ENCODE results near the gene CDH4. TPM values are rescaled to one million over a fixed set of nuclear protein-coding genes. Genes with fewer than 3 reads are reported as not detected.

Gene CDH4
- total RNA-seq, 1 experiment from 2014 or later: not detected

- ATAC-seq (no peak), DNase-seq (ENCODE audit: low read depth, low spot score) (no peak)
- no peaks in the 10 kb centered on the region for H3K27me3 ChIP-seq (ENCODE audit: control insufficient read depth, insufficient read depth, low read length)
- no peaks in the 10 kb centered on the region for H3K4me1 ChIP-seq (ENCODE audit: control insufficient read depth, insufficient read depth, low read length)
- intact Hi-C loops (cut with micrococcal nuclease; ENCODE audit: unreplicated experiment): no loop called here
- no peaks in the 10 kb centered on the region for H3K9me3 ChIP-seq (ENCODE audit: control insufficient read depth, insufficient read depth, low read depth, low read length)
- no peaks in the 10 kb centered on the region for H3K36me3 ChIP-seq (ENCODE audit: control insufficient read depth, insufficient read depth, low read length)
- POLR2A ChIA-PET: no interaction called here
- no TSS peak for BruUV-seq (replicated peaks)
- H3K4me3 ChIP-seq (ENCODE audit: low read depth in 2 of 2, low read length in 2 of 2): no peak overlapping the region
- TF ChIP-seq TCF7L2 (IDR thresholded peaks at IDR 0.05; ENCODE audit: low read depth, low read length) (no peak), SIN3A (IDR thresholded peaks at IDR 0.05; ENCODE audit: borderline replicate concordance, insufficient read depth, low read depth, low read length) (no peak), POLR2AphosphoS5 (IDR thresholded peaks at IDR 0.05; ENCODE audit: low read depth, low read length) (no peak)
- TF ChIP-seq, protein P1, sequence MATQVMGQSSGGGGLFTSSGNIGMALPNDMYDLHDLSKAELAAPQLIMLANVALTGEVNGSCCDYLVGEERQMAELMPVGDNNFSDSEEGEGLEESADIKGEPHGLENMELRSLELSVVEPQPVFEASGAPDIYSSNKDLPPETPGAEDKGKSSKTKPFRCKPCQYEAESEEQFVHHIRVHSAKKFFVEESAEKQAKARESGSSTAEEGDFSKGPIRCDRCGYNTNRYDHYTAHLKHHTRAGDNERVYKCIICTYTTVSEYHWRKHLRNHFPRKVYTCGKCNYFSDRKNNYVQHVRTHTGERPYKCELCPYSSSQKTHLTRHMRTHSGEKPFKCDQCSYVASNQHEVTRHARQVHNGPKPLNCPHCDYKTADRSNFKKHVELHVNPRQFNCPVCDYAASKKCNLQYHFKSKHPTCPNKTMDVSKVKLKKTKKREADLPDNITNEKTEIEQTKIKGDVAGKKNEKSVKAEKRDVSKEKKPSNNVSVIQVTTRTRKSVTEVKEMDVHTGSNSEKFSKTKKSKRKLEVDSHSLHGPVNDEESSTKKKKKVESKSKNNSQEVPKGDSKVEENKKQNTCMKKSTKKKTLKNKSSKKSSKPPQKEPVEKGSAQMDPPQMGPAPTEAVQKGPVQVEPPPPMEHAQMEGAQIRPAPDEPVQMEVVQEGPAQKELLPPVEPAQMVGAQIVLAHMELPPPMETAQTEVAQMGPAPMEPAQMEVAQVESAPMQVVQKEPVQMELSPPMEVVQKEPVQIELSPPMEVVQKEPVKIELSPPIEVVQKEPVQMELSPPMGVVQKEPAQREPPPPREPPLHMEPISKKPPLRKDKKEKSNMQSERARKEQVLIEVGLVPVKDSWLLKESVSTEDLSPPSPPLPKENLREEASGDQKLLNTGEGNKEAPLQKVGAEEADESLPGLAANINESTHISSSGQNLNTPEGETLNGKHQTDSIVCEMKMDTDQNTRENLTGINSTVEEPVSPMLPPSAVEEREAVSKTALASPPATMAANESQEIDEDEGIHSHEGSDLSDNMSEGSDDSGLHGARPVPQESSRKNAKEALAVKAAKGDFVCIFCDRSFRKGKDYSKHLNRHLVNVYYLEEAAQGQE (IDR thresholded peaks at IDR 0.05; ENCODE audit: insufficient read depth in 1 of 2, low read depth in 2 of 2, low read length in 1 of 2): no peak
- TF ChIP-seq, protein P2, sequence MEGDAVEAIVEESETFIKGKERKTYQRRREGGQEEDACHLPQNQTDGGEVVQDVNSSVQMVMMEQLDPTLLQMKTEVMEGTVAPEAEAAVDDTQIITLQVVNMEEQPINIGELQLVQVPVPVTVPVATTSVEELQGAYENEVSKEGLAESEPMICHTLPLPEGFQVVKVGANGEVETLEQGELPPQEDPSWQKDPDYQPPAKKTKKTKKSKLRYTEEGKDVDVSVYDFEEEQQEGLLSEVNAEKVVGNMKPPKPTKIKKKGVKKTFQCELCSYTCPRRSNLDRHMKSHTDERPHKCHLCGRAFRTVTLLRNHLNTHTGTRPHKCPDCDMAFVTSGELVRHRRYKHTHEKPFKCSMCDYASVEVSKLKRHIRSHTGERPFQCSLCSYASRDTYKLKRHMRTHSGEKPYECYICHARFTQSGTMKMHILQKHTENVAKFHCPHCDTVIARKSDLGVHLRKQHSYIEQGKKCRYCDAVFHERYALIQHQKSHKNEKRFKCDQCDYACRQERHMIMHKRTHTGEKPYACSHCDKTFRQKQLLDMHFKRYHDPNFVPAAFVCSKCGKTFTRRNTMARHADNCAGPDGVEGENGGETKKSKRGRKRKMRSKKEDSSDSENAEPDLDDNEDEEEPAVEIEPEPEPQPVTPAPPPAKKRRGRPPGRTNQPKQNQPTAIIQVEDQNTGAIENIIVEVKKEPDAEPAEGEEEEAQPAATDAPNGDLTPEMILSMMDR (IDR thresholded peaks at IDR 0.05): no peak
- in situ Hi-C loops (cut with HindIII; ENCODE audit: low pct_unique_long_range_greater_than_20kb, low sequenced_read_pairs): no loop called here
- H3K27ac ChIP-seq (ENCODE audit: low read length): no peak overlapping the region
- CTCF ChIA-PET: no interaction called here
Measured at GRCh38 chr20:61379898-61380544, 128.0 kb downstream of the CDH4 start.

DNA sequence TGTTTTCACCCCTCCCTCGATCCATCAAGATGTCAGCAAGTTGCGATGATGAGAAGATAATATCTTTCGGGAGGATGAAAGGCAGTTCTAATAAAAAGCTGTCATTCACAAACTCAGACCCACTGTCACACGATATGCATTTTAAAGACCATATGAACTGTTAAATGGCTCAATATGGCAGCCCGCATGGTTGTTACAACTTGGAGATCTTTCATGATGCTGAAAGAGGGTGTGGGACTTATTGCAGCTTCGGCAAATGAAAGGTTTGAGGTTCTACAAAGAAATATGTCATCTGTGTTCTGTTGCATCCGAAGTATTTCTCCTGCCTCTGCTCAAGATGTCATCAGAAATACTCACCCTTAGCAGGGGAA, 128.5 kb downstream of the CDH4 start:
- H3K9me3 ChIP-seq (ENCODE audit: control insufficient read depth, insufficient read depth, low read depth, low read length): no peaks in the 10 kb centered on the region
- intact Hi-C loops (cut with micrococcal nuclease; ENCODE audit: unreplicated experiment) (no loop called here), in situ Hi-C loops (cut with HindIII; ENCODE audit: low pct_unique_long_range_greater_than_20kb, low sequenced_read_pairs) (no loop called here)
- no peak overlapping the region for H3K4me3 ChIP-seq (ENCODE audit: low read depth in 2 of 2, low read length in 2 of 2)
- no peaks in the 10 kb centered on the region for H3K27me3 ChIP-seq (ENCODE audit: control insufficient read depth, insufficient read depth, low read length)
- no peak overlapping the region for H3K27ac ChIP-seq (ENCODE audit: low read length)
- POLR2A ChIA-PET: no interaction called here
- CTCF ChIA-PET: no interaction called here
- H3K4me1 ChIP-seq (ENCODE audit: control insufficient read depth, insufficient read depth, low read length): no peaks in the 10 kb centered on the region
- TF ChIP-seq, protein P1 (IDR thresholded peaks at IDR 0.05; ENCODE audit: insufficient read depth in 1 of 2, low read depth in 2 of 2, low read length in 1 of 2): no peak
- H3K36me3 ChIP-seq (ENCODE audit: control insufficient read depth, insufficient read depth, low read length): no peaks in the 10 kb centered on the region
- BruUV-seq (replicated peaks): no TSS peak
- DNase-seq (ENCODE audit: low read depth, low spot score): no peak
- no peak for ATAC-seq
